PC-3 (cell line): ENCODE results near the gene BTBD7.

ENCODE experiments used
- CTCF ChIP-seq: fragments of 300-600 bp; sonication (generic); conservative IDR thresholded peaks from 2 replicates; pipeline ENCODE4 v1.5.1; 2017; ENCODE audit warnings: antibody characterized with exemption, low read depth, mild to moderate bottlenecking, low read length
- EZH2phosphoT487 ChIP-seq: fragments of 300-600 bp; sonication (generic); IDR thresholded peaks from 2 replicates; pipeline ENCODE4 v1.6.1; 2018; ENCODE audit warnings: mild to moderate bottlenecking, antibody characterized with exemption, low read length, borderline replicate concordance

- TF ChIP-seq CTCF (no peak), EZH2phosphoT487 (no peak)
These were observed 29.9 kb downstream of the BTBD7 start for GRCh38 chr14:93302688-93303581.
